ENCODE data around the gene GATA2. TPM values are rescaled to one million over a fixed set of nuclear protein-coding genes. Genes with fewer than 3 reads are reported as not detected.

The GATA2 gene
- total RNA-seq, 1 donor from 2014 or later = 0.10 TPM

GRCh38 chr3:128505771-128506170, 12.8 kb upstream of the GATA2 start:
- no peak for TF ChIP-seq CTCF (IDR thresholded peaks at IDR 0.05)
- Mint-ChIP-seq H3K4me3 (ENCODE audit: unreplicated experiment) (no peak overlapping the region), H3K27ac (ENCODE audit: unreplicated experiment) (no peak overlapping the region), H3K9me3 (ENCODE audit: low read depth) (no peaks in the 10 kb centered on the region), H3K4me1 (ENCODE audit: low read depth) (no peaks in the 10 kb centered on the region), H3K36me3 (ENCODE audit: low read depth) (no peaks in the 10 kb centered on the region), H3K27me3 (ENCODE audit: low read depth) (peaks cover 50% of the 10 kb centered on the region)
- DNase-seq (ENCODE audit: low spot score) = no peak

- no peaks in the 10 kb centered on the region for H3K9me3 Mint-ChIP-seq (ENCODE audit: low read depth)
- DNase-seq (ENCODE audit: low spot score) = no peak
- no peaks in the 10 kb centered on the region for H3K36me3 Mint-ChIP-seq (ENCODE audit: low read depth)
- no peaks in the 10 kb centered on the region for H3K4me1 Mint-ChIP-seq (ENCODE audit: low read depth)
- no peak overlapping the region for H3K27ac Mint-ChIP-seq (ENCODE audit: unreplicated experiment)
- no peak for TF ChIP-seq CTCF (IDR thresholded peaks at IDR 0.05)
- peaks cover 45% of the 10 kb centered on the region for H3K27me3 Mint-ChIP-seq (ENCODE audit: low read depth)
- H3K4me3 Mint-ChIP-seq (ENCODE audit: unreplicated experiment) = no peak overlapping the region
Observed at GRCh38 chr3:128504963-128505730, 12.1 kb upstream of the GATA2 start.

GRCh38 chr3:128504533-128504915, 11.5 kb upstream of the GATA2 start:
- TF ChIP-seq CTCF (IDR thresholded peaks at IDR 0.05) = no peak
- Mint-ChIP-seq H3K36me3 (ENCODE audit: low read depth) (no peaks in the 10 kb centered on the region), H3K9me3 (ENCODE audit: low read depth) (no peaks in the 10 kb centered on the region), H3K27me3 (ENCODE audit: low read depth) (peaks cover 44% of the 10 kb centered on the region), H3K27ac (ENCODE audit: unreplicated experiment) (no peak overlapping the region), H3K4me1 (ENCODE audit: low read depth) (no peaks in the 10 kb centered on the region), H3K4me3 (ENCODE audit: unreplicated experiment) (no peak overlapping the region)
- no peak for DNase-seq (ENCODE audit: low spot score)

GRCh38 chr3:128503751-128504532, 10.9 kb upstream of the GATA2 start:
- Mint-ChIP-seq H3K27me3 (ENCODE audit: low read depth) (peaks cover 38% of the 10 kb centered on the region), H3K9me3 (ENCODE audit: low read depth) (no peaks in the 10 kb centered on the region), H3K4me3 (ENCODE audit: unreplicated experiment) (no peak overlapping the region), H3K4me1 (ENCODE audit: low read depth) (no peaks in the 10 kb centered on the region), H3K36me3 (ENCODE audit: low read depth) (no peaks in the 10 kb centered on the region), H3K27ac (ENCODE audit: unreplicated experiment) (no peak overlapping the region)
- DNase-seq (ENCODE audit: low spot score) = no peak
- TF ChIP-seq CTCF (IDR thresholded peaks at IDR 0.05) = no peak

- no peak for DNase-seq (ENCODE audit: low spot score)
- H3K4me1 Mint-ChIP-seq (ENCODE audit: low read depth) = peaks cover 3% of the 10 kb centered on the region
- H3K4me3 Mint-ChIP-seq (ENCODE audit: unreplicated experiment) = no peak overlapping the region
- H3K27ac Mint-ChIP-seq (ENCODE audit: unreplicated experiment) = no peak overlapping the region
- H3K9me3 Mint-ChIP-seq (ENCODE audit: low read depth) = no peaks in the 10 kb centered on the region
- no peaks in the 10 kb centered on the region for H3K36me3 Mint-ChIP-seq (ENCODE audit: low read depth)
- peak; percentile 55 for TF ChIP-seq CTCF (IDR thresholded peaks at IDR 0.05)
- peaks cover 38% of the 10 kb centered on the region for H3K27me3 Mint-ChIP-seq (ENCODE audit: low read depth)
Observed at GRCh38 chr3:128503164-128503651, 10.2 kb upstream of the GATA2 start.

All from chondrocyte (in vitro differentiated cells).